ENCODE measurements around the gene FAM117A. TPM values are rescaled to one million over a fixed set of nuclear protein-coding genes. Genes with fewer than 3 reads are reported as not detected.
"Not testable (repeated sequence)": the region's sequence is repeated elsewhere in the genome, so short reads cannot be mapped to it uniquely, and the experiment has no call there.

Gene FAM117A
- polyA plus RNA-seq, 3 donors from 2014 or later = 35.3 to 68.0 (median 35.9) TPM

DNA sequence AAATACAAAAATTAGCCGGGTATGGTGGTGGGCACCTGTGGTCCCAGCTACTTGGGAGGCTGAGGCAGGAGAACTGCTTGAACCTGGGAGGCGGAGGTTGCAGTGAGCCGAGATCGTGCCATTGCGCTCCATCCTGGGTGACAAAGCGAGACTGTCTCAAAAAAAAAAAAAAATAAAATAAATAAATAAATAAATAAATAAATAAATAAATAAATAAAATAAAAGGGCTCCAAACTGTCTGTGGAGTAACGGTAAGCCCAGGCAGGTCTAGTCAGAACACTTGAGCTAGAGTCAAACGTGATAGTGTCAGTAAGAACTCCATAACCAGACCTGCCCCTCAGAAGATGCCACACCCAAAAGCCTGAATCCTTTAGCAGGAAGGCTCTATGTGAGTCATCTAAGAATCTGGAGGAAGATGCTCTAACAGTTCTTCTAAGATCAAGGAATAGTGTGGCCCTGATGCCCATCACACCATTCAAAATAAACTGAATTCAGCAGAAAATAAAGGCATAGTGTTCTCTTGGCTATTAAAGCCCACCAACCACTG is 5.4 kb downstream of the FAM117A start:
- Mint-ChIP-seq H3K4me1 (peaks cover 90 to 91% of the 10 kb centered on the region in 2 donors), H3K27ac (peak overlapping the region; percentile 78 to 99 (median 91)), H3K27me3 (ENCODE audit: low read depth in 3 of 3) (peaks cover 7 to 12% (median 10%) of the 10 kb centered on the region in 3 donors), H3K36me3 (peaks cover 0 to 10% (median 5%) of the 10 kb centered on the region in 3 donors), H3K4me3 (peak overlapping the region; percentile 94 to 100 (median 95))
- not testable (repeated sequence) for H3K9me3 Mint-ChIP-seq, DNase-seq

DNA sequence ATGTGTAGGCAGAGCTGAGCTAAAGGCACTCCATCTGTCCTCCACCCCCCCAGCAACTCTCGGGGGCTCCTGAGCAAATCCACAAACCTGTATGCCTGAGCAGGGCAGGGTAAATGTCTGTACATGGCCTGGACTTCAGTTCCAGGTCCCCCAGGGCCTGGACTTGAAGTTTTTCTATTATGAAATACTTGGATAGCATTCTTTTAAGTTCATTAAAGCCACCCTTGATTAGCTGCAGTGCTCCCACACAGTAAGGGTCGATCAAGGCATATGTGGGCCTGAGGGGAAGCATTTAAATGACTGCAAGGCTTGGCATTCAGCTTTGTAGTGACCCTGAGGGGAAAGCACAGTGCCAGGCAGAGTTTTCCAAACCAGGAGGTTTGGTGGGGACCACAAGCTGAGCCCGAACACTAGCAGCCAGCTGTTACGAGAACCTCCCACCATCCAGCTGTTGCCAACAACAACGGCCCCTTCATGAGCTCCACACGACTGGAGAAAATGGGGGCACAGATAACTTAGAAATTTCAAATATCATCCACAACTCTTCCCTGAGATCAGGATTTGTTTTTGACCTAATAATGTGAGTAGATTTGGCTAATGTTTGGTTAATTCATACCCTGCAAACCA is 6.7 kb downstream of the FAM117A start:
- peak overlapping the region; percentile 45 to 56 (median 46) for H3K4me3 Mint-ChIP-seq

DNA sequence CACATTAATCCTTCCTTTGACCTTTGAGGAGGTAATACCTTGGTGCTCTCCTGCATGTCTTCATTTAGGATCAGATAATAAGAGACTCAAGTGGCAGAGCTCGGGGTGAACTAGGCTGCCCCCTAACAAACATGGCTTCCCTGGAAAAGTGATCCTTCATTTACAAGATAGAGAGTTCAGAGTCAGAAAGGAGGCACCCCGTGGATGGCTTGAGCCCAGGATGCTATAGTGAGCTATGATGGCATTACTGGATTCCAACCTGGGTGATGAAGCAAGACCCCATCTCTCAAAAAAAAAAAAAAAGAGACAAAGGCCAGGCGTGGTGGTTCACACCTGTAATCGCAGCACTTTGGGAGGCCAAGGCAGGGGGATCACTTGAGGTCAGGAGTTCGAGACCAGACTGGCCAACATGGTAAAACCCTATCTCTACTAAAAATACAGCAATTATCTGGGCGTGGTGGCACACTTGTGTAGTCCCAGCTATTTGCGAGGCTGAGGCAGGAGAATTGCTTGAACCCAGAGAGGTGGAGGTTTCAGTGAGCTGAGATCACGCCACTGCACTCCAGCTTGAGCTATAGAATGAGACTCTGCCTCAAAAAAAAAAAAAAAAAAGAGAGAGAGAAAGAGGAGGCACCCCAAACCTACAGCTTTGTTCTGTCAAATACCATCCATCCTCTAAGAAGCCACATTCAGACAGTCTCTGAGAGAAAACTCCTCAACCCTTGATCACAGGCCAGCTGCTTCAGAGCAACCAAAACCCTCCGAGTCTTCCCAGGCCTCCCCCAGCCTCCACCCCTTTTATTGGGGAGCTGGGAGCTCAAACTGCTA is 7.4 kb downstream of the FAM117A start:
- no peaks in the 10 kb centered on the region for H3K9me3 Mint-ChIP-seq
- no peak for DNase-seq
- peaks cover 0 to 10% (median 5%) of the 10 kb centered on the region in 3 donors for H3K36me3 Mint-ChIP-seq
- peaks cover 0 to 8% (median 0%) of the 10 kb centered on the region in 3 donors for H3K27me3 Mint-ChIP-seq (ENCODE audit: low read depth in 3 of 3)
- peak overlapping the region; percentile 77 to 95 (median 92) for H3K27ac Mint-ChIP-seq
- H3K4me1 Mint-ChIP-seq = peaks cover 92 to 93% of the 10 kb centered on the region in 2 donors
- peak overlapping the region; percentile 45 to 67 (median 64) for H3K4me3 Mint-ChIP-seq

More for the DNA sequence above, 6.7 kb downstream of the FAM117A start:
- peak overlapping the region; percentile 77 to 95 (median 92) for H3K27ac Mint-ChIP-seq
- peaks cover 0 to 10% (median 5%) of the 10 kb centered on the region in 3 donors for H3K36me3 Mint-ChIP-seq
- DNase-seq = no peak
- H3K4me1 Mint-ChIP-seq = peaks cover 95% of the 10 kb centered on the region in 2 donors
- H3K27me3 Mint-ChIP-seq (ENCODE audit: low read depth in 3 of 3) = peaks cover 0 to 11% (median 2%) of the 10 kb centered on the region in 3 donors
- H3K9me3 Mint-ChIP-seq = no peaks in the 10 kb centered on the region

DNA sequence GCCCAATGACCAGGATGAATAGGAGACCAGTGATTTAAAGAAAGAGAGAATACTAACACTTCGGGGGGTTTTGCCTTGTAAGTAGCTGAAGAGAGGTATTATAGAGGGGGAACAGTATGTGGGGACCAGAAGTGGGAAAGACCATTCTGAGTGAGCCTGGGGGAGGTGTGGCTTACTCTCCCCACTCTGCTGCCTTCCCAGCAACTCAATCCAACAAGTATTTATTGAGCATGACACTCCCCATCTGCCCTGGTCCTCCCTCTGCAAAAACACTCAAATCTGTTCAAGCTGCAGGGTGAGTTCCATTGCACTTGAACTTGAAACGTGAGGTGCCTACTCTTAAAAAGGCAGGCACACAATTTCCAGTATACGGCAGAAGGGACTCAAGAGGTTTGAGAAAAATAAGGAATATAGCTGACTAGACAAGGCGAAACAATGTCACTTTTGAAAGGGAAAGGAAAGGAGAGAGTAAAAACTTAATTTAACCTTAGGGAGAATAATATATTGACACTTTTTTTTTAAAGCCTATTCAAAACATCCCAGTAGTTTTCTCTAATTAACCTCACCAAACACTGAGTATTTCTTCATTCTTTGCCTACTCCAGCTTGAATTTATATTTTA is 8.2 kb downstream of the FAM117A start:
- peaks cover 86 to 88% of the 10 kb centered on the region in 2 donors for H3K4me1 Mint-ChIP-seq
- peak overlapping the region; percentile 48 to 67 (median 64) for H3K4me3 Mint-ChIP-seq
- no peak for DNase-seq
- peak overlapping the region; percentile 77 to 95 (median 92) for H3K27ac Mint-ChIP-seq
- no peaks in the 10 kb centered on the region for H3K9me3 Mint-ChIP-seq
- peaks cover 0 to 10% (median 5%) of the 10 kb centered on the region in 3 donors for H3K36me3 Mint-ChIP-seq
- peaks cover 0 to 8% (median 0%) of the 10 kb centered on the region in 3 donors for H3K27me3 Mint-ChIP-seq (ENCODE audit: low read depth in 3 of 3)

DNA sequence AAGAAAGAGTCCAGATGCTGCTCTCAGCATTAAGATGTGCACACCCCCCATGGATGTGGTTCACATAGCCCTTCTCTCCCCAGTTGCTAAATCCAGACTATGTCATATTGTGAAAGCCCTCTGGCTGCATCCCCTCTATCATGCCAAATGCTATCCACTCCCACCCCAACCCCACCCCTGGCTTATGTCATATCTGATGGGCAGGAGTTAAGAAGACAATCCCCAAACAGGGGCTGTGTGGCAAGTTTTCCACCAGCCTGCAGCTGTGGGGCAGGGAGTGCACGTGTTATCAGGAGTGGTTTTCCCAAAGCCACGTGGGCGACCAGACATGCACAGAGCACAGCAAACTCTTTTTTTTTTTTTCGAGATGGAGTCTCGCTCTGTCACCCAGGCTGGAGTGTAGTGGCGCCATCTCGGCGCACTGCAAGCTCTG is 10.0 kb downstream of the FAM117A start:
- no peak for DNase-seq
- H3K27ac Mint-ChIP-seq = peak overlapping the region; percentile 77 to 91 (median 86)
- no peaks in the 10 kb centered on the region for H3K9me3 Mint-ChIP-seq

DNA sequence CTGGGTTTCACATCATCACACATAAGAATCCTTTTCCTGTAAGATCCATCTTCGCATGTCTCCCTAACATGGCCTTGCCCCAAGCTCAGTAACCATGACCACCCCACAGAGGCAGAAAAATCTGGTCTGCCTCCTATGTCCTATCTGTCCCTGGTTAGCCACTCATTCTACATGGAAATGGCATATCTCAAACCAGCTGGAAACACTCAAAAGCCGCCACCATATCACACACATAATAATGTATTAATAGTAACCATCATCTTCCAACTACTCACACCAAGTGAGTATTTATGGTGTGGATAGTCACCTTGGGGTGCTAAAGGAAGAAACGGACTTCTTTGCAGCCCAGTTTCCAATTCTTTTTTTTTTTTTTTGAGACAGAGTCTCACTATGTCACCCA is 11.4 kb downstream of the FAM117A start:
- Mint-ChIP-seq H3K4me1 (peaks cover 90 to 91% of the 10 kb centered on the region in 2 donors), H3K4me3 (peak overlapping the region; percentile 10 to 54 (median 51)), H3K27me3 (ENCODE audit: low read depth in 3 of 3) (peaks cover 0 to 9% (median 0%) of the 10 kb centered on the region in 3 donors)

More for the DNA sequence above, 10.0 kb downstream of the FAM117A start:
- peaks cover 0 to 9% (median 0%) of the 10 kb centered on the region in 3 donors for H3K27me3 Mint-ChIP-seq (ENCODE audit: low read depth in 3 of 3)
- H3K4me1 Mint-ChIP-seq = peaks cover 86 to 88% of the 10 kb centered on the region in 2 donors
- peak overlapping the region; percentile 52 to 65 (median 60) for H3K4me3 Mint-ChIP-seq
- H3K36me3 Mint-ChIP-seq = peaks cover 0 to 10% (median 5%) of the 10 kb centered on the region in 3 donors

DNA sequence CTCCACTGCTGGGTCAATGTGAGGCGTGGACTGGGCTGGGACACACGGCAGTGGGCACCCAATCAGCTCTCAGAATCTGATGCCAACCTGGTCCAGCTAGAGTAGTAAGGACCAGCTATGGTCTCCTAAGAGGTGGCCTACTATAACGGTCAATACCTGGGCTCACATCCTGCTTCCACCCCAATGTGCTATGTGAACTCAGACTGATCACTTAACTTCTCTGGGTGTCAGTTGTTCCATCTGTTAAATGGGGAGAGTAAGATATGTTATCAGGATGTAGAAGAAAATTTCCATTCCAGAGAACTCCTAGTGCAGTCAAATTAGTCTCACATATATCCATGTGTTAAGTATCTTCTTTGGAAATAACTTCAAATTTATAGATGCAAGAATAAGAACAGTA is 14.2 kb downstream of the FAM117A start:
- H3K9me3 Mint-ChIP-seq = no peaks in the 10 kb centered on the region
- no peak for DNase-seq
- peak overlapping the region; percentile 2 to 80 (median 57) for H3K4me3 Mint-ChIP-seq
- H3K36me3 Mint-ChIP-seq = no peaks in the 10 kb centered on the region
- peaks cover 90 to 91% of the 10 kb centered on the region in 2 donors for H3K4me1 Mint-ChIP-seq
- H3K27ac Mint-ChIP-seq = peak overlapping the region; percentile 86 to 99 (median 96)
- H3K27me3 Mint-ChIP-seq (ENCODE audit: low read depth in 3 of 3) = peaks cover 0 to 7% (median 1%) of the 10 kb centered on the region in 3 donors

More for the DNA sequence above, 11.4 kb downstream of the FAM117A start:
- DNase-seq = no peak
- H3K9me3 Mint-ChIP-seq = no peaks in the 10 kb centered on the region
- H3K36me3 Mint-ChIP-seq = peaks cover 0 to 8% (median 3%) of the 10 kb centered on the region in 3 donors
- H3K27ac Mint-ChIP-seq = peak overlapping the region; percentile 77 to 93 (median 88)

DNA sequence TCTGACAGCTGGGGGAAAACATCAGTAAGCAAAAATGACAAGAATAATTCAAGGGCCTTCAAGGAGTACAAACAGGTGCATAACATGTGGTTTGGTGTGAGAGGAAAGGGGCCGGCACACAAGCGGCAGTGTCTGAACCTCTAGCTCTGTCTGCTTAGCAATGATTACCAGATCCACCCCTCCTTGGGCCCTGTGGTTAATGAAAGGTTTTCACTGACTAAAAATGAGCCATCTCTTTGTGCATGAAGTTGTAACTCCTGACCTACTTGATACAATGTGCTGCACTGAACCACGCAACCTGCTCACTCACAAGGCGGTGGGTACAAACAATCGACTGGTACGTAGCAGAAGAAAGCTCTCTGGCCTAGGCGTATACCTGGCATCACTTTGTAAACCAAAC is 15.1 kb downstream of the FAM117A start:
- peak overlapping the region; percentile 72 to 80 (median 74) for H3K4me3 Mint-ChIP-seq
- no peaks in the 10 kb centered on the region for H3K36me3 Mint-ChIP-seq
- no peaks in the 10 kb centered on the region for H3K9me3 Mint-ChIP-seq
- H3K27me3 Mint-ChIP-seq (ENCODE audit: low read depth in 3 of 3) = peaks cover 0 to 7% (median 1%) of the 10 kb centered on the region in 3 donors
- H3K4me1 Mint-ChIP-seq = peaks cover 89 to 92% of the 10 kb centered on the region in 2 donors
- peak overlapping the region; percentile 91 to 99 (median 96) for H3K27ac Mint-ChIP-seq
- DNase-seq = peak; percentile 72 to 82 (median 78)

DNA sequence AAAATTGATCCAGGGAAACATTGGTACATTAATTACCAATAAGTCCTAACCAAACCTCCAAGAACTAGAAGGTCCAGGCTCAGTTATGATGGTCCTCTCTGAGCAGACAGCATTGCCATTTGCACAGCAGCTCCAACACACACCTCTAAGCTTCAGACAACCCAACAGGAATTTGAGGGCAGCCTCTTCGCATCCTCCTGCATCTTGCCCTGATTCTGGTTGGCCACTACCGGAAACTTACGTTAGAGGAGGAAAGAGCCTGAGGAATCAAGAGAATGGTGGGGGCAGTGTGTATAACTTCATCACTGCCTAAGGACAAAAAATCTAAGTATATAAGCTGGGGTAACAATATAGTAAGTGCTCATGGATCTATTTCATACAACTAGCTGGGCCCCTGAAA is 15.7 kb downstream of the FAM117A start:
- DNase-seq = peak; percentile 30 to 47 (median 40)
- H3K36me3 Mint-ChIP-seq = no peaks in the 10 kb centered on the region
- no peaks in the 10 kb centered on the region for H3K9me3 Mint-ChIP-seq
- peaks cover 0 to 7% (median 1%) of the 10 kb centered on the region in 3 donors for H3K27me3 Mint-ChIP-seq (ENCODE audit: low read depth in 3 of 3)
- H3K4me3 Mint-ChIP-seq = peak overlapping the region; percentile 72 to 80 (median 74)
- peak overlapping the region; percentile 91 to 99 (median 96) for H3K27ac Mint-ChIP-seq
- H3K4me1 Mint-ChIP-seq = peaks cover 87 to 88% of the 10 kb centered on the region in 2 donors

DNA sequence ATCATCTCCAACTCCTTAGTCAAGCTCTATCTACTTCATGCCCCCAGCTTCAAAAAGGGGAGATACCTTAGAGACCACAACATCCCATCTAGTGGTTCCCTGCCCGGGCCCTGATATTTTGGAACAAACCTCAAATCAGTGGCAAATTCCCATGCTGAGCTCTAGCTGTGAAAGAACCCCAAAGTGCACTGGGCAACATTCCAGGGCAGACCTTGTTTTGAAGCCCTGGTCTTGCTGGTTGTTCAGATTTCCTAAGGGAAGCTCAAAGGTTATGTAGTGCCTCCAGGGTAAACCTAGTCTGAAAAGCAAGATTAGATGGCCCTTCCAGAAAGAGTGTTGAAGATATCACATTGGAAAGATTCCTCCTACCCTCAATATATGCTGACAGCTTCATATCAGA is 16.3 kb downstream of the FAM117A start:
- Mint-ChIP-seq H3K27ac (peak overlapping the region; percentile 91 to 99 (median 96)), H3K4me3 (peak overlapping the region; percentile 72 to 82 (median 76)), H3K36me3 (no peaks in the 10 kb centered on the region), H3K27me3 (ENCODE audit: low read depth in 3 of 3) (peaks cover 0 to 7% (median 1%) of the 10 kb centered on the region in 3 donors), H3K9me3 (no peaks in the 10 kb centered on the region), H3K4me1 (peaks cover 87 to 88% of the 10 kb centered on the region in 2 donors)
- no peak for DNase-seq

DNA sequence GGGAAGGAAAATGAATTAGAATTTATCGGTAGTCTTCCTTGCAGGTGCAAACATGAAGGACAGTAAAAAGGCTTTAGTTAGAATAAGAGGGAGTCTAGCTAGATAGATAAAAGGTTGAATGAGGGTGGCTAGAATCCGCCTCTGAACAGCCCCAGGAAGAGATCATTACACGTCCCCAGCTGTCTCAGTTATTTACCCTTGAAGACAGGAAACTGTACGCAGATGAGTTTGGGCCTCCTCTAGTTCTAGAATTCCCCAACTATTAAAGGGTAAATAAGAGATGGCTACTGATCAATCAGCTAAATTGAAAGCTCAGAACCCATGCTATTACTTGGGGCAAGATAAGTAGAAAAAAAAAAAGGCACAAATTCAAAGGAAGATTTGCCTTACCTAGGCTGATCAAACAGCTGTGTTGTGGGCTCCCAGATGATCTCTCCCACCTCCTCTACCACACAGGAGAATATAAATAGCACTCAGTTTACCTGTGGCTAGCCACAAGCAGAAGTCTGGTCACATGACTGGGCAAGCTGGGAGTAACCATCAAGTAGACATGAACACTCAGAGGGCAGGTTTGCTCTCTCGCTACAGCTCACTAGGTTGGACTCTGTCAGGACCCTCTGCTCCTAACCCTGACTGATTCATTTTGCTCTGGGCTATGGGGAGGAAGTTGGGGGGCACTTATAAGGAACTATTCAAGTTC is 17.0 kb downstream of the FAM117A start:
- Mint-ChIP-seq H3K27me3 (ENCODE audit: low read depth in 3 of 3) (peaks cover 0 to 4% (median 1%) of the 10 kb centered on the region in 3 donors), H3K4me1 (peaks cover 87 to 88% of the 10 kb centered on the region in 2 donors)

More for the DNA sequence above, 17.0 kb downstream of the FAM117A start:
- H3K27ac Mint-ChIP-seq = peak overlapping the region; percentile 91 to 99 (median 96)
- H3K9me3 Mint-ChIP-seq = no peaks in the 10 kb centered on the region
- peak; percentile 36 to 44 (median 41) for DNase-seq
- H3K36me3 Mint-ChIP-seq = peaks cover 0 to 4% (median 0%) of the 10 kb centered on the region in 3 donors
- H3K4me3 Mint-ChIP-seq = peak overlapping the region; percentile 72 to 82 (median 76)

Data from immature natural killer cell (primary cell).